GM12801 (cell line): ENCODE measurements around the gene ATF2.

Experiments used
- TF ChIP-seq, protein P1 (sequence below): IDR thresholded peaks from one replicate; pipeline ENCODE4 v1.5.1; 2011; ENCODE audit warnings: control low read depth; ENCODE audit not compliant: insufficient read length; ENCODE audit errors: extremely low read depth

ATF2 gene

DNA sequence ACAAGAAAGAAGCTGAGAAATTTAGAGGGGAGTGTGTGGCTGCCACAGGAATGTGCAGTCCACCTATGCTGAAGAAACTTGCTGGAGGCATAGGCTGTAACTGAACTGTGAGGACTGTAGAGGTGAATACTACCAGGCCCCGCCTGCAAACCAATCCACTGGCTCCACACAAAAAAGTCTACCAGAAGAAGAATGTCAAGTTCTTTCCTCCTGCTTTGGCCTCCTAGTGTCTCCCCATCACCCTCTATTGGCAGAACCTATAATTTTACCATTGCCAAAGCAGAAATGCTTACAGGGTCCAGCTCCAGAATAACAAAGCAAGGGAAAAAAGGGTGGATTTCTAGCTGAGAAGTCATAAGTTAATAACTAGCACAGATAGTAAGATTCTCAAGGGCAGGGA, 19.4 kb upstream of the ATF2 start:
- TF ChIP-seq, protein P1, sequence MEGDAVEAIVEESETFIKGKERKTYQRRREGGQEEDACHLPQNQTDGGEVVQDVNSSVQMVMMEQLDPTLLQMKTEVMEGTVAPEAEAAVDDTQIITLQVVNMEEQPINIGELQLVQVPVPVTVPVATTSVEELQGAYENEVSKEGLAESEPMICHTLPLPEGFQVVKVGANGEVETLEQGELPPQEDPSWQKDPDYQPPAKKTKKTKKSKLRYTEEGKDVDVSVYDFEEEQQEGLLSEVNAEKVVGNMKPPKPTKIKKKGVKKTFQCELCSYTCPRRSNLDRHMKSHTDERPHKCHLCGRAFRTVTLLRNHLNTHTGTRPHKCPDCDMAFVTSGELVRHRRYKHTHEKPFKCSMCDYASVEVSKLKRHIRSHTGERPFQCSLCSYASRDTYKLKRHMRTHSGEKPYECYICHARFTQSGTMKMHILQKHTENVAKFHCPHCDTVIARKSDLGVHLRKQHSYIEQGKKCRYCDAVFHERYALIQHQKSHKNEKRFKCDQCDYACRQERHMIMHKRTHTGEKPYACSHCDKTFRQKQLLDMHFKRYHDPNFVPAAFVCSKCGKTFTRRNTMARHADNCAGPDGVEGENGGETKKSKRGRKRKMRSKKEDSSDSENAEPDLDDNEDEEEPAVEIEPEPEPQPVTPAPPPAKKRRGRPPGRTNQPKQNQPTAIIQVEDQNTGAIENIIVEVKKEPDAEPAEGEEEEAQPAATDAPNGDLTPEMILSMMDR, result no peak

DNA sequence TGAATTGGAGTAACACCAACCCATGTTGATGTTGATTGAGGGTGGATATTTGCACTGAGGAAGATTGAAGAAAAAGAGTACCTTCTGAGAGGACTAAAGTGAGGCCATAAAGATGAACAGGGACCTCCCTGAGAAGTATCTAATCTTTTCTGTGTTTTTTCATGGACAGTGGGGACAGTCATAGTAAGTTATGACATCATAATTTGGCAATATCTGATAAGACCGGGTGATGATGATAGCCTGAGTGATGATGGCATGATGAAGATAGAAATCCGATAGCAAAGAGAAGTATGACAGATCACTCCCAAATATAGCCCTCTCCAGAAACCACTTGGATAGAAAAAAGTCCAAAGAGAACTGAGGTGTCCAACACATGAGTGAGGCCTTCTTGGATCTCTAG, 15.7 kb upstream of the ATF2 start:
- TF ChIP-seq, protein P1, result no peak

DNA sequence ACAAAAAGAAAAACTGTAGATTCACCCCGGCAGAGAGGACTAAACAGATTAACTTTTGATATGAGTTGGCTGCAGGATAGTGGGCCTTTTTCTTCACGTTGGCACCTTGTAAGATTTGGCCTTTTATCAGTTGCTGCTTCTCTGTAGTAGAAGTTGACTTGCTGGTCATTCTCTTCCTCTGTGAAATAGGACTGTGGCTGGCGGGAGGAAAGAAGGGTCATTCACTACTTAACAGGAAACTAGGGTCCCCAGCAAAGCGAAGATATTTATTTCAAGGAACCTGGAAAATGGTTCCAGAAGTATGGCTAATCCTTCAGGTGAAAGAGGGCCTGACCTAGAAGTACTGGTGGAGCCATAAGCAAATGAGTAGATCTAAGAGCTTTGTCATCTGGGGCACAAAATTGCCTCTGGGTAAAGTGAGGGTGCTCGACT, 13.9 kb upstream of the ATF2 start:
- TF ChIP-seq, protein P1, result no peak

DNA sequence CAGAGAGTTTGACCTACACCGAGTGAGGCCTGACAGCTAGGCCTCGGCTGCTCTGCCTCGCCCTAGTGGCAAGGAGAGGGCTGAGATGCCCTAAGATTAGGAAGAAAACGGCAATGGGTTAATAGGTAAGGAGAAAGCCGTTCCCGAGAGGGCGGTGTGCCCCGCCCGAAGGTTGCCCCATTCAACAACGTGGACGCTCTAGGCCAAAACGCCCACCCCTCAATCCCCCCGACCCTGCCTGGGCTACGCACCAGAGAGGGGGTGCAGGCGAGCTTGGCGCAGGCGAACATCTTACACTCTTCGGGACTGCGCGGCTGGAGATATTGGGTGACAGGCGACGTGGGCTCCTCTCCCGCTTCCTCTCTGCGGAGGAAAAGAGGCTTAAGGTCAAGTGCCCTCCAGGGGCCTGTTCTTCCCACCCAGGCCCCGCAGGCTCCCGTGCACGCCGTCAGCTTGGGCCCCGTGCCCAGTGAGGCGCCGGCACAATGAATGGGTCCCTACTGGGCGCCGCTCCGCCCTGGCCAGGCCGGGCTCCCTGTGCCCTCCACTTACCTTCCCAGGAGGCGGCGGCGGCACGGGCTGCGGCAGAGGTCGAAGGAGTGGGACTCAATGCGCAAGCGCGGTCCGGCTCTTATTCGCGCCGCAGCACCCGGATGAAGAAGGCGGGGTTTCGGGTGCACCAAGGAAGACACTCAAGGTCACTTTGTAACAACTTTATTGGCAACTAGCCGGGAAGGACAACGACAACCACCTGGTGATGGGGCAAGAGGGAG, 13.3 kb upstream of the ATF2 start, which contains the start of gene ATP5MC3:
Gene ATP5MC3, minus strand, starts transcription at position 607 of the 773 bp plus-strand sequence. Its CDS starts 317 bp downstream, at position 290.
- TF ChIP-seq, protein P1, result no peak

DNA sequence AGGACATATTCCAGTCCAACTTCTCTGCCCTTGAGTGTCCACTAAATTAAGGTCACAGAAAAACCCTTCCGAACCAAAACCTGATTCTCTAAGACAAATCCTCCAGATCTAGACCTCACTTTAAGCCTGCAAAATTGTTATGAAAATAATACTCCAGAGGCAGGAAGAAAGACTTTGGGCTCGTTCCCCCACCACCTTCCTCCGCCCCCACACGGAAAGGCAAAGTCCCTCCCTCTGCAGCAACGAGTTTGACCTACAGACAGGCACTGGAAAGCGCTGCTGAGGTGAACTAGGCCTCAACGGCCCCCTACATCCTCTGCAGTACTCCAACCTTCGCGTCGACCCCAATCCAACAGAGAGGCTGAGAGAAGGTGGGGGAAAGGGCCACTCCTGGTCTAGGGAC, 12.7 kb upstream of the ATF2 start:
- TF ChIP-seq, protein P1, result no peak

DNA sequence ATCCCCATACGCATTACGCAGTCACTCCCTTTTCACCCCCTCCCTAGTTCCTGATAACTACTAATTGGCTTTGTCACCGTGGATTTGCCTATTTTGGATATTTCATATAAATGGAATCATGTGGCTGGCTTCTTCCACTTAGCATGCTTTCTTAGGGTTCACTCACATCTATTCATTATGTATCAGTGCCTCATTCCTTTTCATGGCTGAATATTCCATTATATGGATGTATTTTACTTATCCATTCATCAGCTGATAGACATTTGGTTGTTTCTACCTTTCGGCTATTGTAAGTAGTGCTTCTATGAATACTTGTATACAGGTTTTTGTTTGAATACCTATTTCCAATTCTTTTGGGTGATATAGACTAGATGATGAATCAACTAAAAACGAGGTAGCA, 8.6 kb upstream of the ATF2 start:
- TF ChIP-seq, protein P1, result no peak

DNA sequence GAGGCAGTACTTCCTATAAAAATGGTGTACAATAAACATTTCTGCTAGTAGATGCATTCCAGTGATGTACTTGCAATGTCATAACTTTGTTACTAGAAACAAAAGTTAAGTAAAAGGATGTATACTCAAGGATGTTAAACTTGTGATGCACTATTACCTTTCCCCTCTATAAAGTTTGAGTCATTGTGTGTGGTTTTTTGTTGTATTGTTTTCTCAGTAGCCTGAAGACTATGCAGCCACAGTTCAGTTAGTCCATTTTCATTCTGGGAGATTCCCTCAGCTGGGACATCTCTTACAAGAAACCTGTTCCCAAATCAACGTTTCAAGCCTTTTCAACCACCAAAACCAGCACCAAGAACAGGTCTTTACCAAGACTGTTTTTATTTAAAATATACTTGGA, 7.9 kb upstream of the ATF2 start:
- TF ChIP-seq, protein P1, result no peak
